Sigmoid colon (tissue), 7 donors: ENCODE data around the gene CEL. TPM values are rescaled to one million over a fixed set of nuclear protein-coding genes. Genes with fewer than 3 reads are reported as not detected.
A peak's percentile ranks its signal among the peaks of the same experiment; 100 is the strongest.

Experiments used
- DNase-seq: peaks from one replicate; pipeline ENCODE4 v3.0.0-alpha.2; 2019
- H3K27ac ChIP-seq, 4 donors: fragments of 200-600 bp; sonication (generic); one replicate each; pipeline ENCODE4 v1.5.1; 2016 to 2019; ENCODE audit warnings: mild to moderate bottlenecking in 1 of 4
- H3K27me3 ChIP-seq, 3 donors: fragments of 200-600 bp; sonication (generic); one replicate each; pipeline ENCODE4 v1.5.1; 2019; ENCODE audit warnings: mild to moderate bottlenecking in 1 of 3
- H3K36me3 ChIP-seq, 4 donors: fragments of 200-600 bp; sonication (generic); one replicate each; pipeline ENCODE4 v1.5.1; 2016 to 2019
- H3K4me1 ChIP-seq, 4 donors: fragments of 200-600 bp; sonication (generic); one replicate each; pipeline ENCODE4 v1.5.1; 2017 to 2019
- H3K4me3 ChIP-seq, 4 donors: fragments of 200-600 bp; sonication (generic); one replicate each; pipeline ENCODE4 v1.5.1; 2017 to 2019; ENCODE audit warnings: mild to moderate bottlenecking in 2 of 4, moderate library complexity in 1 of 4
- H3K9me3 ChIP-seq, 4 donors: fragments of 200-600 bp in 3 of 4; sonication (generic) in 3 of 4; one replicate each; pipeline versions ENCODE4 v1.5.1 to v1.6.1; 2013 to 2019
- EP300 ChIP-seq, 4 donors: sonication (generic); formaldehyde crosslinking; IDR thresholded peaks; one replicate each; pipeline ENCODE4 v1.6.1; 2017; ENCODE audit warnings: antibody characterized with exemption in 4 of 4
- POLR2A ChIP-seq, 2 donors: fragments of 450-650 bp; IDR thresholded peaks; one replicate each; pipeline ENCODE4 v1.6.1; 2016; ENCODE audit warnings: antibody characterized with exemption in 2 of 2, mild to moderate bottlenecking in 2 of 2, moderate library complexity in 2 of 2
- POLR2AphosphoS5 ChIP-seq, 4 donors: sonication (generic); formaldehyde crosslinking; IDR thresholded peaks; one replicate each; pipeline ENCODE4 v1.6.1; 2017; ENCODE audit warnings: antibody characterized with exemption in 4 of 4
- WGBS, 2 donors: extraction: QIAGEN DNeasy Blood & Tissue Kit; methylation state at CpG; one replicate each; pipeline ENCODE4 v1.1.7; 2013; 5-methylcytosine and 5-hydroxymethylcytosine counted together
- intact Hi-C: fragments of 100-400 bp; cut with DNase I; formaldehyde crosslinking; loops from one replicate; pipeline ENCODE4 v1.15.1; 2023
- polyA plus RNA-seq, 3 donors: library from polyadenylated mRNA; stranded (reverse); fragments of 200-250 nt; gene quantifications; one replicate each; pipeline ENCODE4 v1.2.3, GENCODE V29; 2013
- small RNA-seq, 3 donors: library from RNA; depleted of rRNA; stranded (forward); fragments of <200 nt; gene quantifications; one replicate each; pipeline ENCODE3, GENCODE V24; 2016
- total RNA-seq, 4 donors: library from RNA; depleted of rRNA; stranded (reverse); fragments of >200 nt; gene quantifications; one replicate each; pipeline ENCODE4 v1.1.0, GENCODE V29; 2016
- TF ChIP-seq, protein P1 (sequence below), 4 experiments: fragments of 450-650 bp in 3 of 4; fragments of 200-600 bp in 1 of 4; IDR thresholded peaks; one replicate each; pipeline ENCODE4 v1.5.1; 2016 to 2019; ENCODE audit warnings: antibody characterized with exemption in 4 of 4, mild to moderate bottlenecking in 3 of 4, moderate library complexity in 2 of 4
- donor health status: healthy with polysubstance abuse.
- donor health status: Bipolar disorder and iron deficiency.
- donor health status: healthy.

The CEL gene
- total and polyA plus RNA-seq, 7 donors, result 0.36 to 4.8 (median 1.0) TPM; not detected in 2

DNA sequence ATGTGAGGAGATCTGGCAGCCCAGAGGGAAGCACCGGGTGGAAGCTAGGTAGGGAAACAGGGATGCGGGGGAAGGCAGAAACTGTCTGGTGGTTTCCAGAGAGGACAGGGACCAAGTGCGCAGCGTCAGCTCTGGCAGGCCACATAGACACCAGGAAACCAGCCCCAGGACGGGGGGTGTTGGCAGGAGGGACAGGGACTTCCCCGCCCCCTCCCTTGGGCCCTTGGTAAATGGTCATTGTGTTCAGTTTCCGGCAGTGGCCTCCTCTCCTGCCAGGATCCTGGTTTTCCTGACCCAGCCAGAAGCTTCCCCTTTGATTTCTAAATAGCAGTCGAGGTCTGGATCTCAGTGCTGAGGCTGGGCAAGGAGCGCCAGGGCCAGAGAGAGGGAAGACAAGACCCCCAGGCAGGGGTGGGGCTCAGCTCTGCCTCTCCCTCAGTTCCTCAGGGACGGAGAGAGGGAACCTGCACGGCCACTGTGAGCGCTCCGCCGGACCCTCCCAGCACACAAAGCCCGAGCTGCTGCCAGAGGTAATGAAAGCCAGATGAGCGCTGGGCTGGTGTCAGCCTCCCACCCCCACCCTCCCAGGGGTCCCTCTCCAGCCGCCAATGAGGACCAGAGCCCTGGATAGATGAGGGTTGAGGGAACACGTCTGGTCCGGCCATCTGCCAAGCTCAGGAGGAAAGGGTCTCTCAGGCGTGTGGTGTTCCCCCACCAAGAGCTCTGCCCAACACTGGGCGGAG is 57.5 kb downstream of the CEL start:
- peaks cover 0 to 87% (median 73%) of the 10 kb centered on the region in 4 donors for H3K4me1 ChIP-seq
- peak; percentile 84 for DNase-seq
- WGBS, 2 donors, result 76 to 84% methylated on average over 21 of the region's 21 CpGs
- peak overlapping the region; percentile 65 to 94 (median 82) for H3K4me3 ChIP-seq
- H3K27ac ChIP-seq, result peak overlapping the region; percentile 89 to 94 (median 93)
- no peaks in the 10 kb centered on the region for H3K36me3 ChIP-seq
- intact Hi-C loops, result no loop called here
- TF ChIP-seq POLR2A (IDR thresholded peaks at IDR 0.05), result no peak
- no peak for TF ChIP-seq EP300 (IDR thresholded peaks at IDR 0.05)
- peak in 2 of 4 donors; percentile 15 to 30 for TF ChIP-seq POLR2AphosphoS5 (IDR thresholded peaks at IDR 0.05)
- no peaks in the 10 kb centered on the region for H3K9me3 ChIP-seq
- H3K27me3 ChIP-seq, result no peaks in the 10 kb centered on the region

GRCh38 chr9:133119846-133120500 is 58.2 kb downstream of the CEL start:
- TF ChIP-seq, protein P1, sequence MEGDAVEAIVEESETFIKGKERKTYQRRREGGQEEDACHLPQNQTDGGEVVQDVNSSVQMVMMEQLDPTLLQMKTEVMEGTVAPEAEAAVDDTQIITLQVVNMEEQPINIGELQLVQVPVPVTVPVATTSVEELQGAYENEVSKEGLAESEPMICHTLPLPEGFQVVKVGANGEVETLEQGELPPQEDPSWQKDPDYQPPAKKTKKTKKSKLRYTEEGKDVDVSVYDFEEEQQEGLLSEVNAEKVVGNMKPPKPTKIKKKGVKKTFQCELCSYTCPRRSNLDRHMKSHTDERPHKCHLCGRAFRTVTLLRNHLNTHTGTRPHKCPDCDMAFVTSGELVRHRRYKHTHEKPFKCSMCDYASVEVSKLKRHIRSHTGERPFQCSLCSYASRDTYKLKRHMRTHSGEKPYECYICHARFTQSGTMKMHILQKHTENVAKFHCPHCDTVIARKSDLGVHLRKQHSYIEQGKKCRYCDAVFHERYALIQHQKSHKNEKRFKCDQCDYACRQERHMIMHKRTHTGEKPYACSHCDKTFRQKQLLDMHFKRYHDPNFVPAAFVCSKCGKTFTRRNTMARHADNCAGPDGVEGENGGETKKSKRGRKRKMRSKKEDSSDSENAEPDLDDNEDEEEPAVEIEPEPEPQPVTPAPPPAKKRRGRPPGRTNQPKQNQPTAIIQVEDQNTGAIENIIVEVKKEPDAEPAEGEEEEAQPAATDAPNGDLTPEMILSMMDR (IDR thresholded peaks at IDR 0.05), result no peak
- TF ChIP-seq POLR2AphosphoS5 (IDR thresholded peaks at IDR 0.05) (peak in 1 of 4 donors; percentile 10), POLR2A (IDR thresholded peaks at IDR 0.05) (no peak)
- H3K4me3 ChIP-seq, result peak overlapping the region; percentile 65 to 94 (median 82)
- H3K9me3 ChIP-seq, result no peaks in the 10 kb centered on the region
- peaks cover 0 to 80% (median 66%) of the 10 kb centered on the region in 4 donors for H3K4me1 ChIP-seq
- no peaks in the 10 kb centered on the region for H3K27me3 ChIP-seq
- intact Hi-C loops, result loop anchor here (2.0 kb wide), 1 partner anchor 29 kb away; no protein-coding TSS in a partner anchor
- H3K36me3 ChIP-seq, result no peaks in the 10 kb centered on the region
- WGBS, 2 donors, result 47 to 54% methylated on average over 21 of the region's 21 CpGs
- DNase-seq, result peak; percentile 79
- peak overlapping the region; percentile 89 to 94 (median 93) for H3K27ac ChIP-seq

GRCh38 chr9:133120501-133121197 is 58.9 kb downstream of the CEL start:
- Histone ChIP-seq H3K27ac (peak overlapping the region; percentile 89 to 94 (median 93)), H3K9me3 (no peaks in the 10 kb centered on the region), H3K4me3 (peak overlapping the region; percentile 65 to 94 (median 82)), H3K4me1 (peaks cover 0 to 75% (median 63%) of the 10 kb centered on the region in 4 donors), H3K36me3 (no peaks in the 10 kb centered on the region), H3K27me3 (no peaks in the 10 kb centered on the region)
- DNase-seq, result peak; percentile 75
- 1 to 2% methylated on average over 66 of the region's 66 CpGs for WGBS, 2 donors
- TF ChIP-seq, protein P1 (IDR thresholded peaks at IDR 0.05), result no peak
- TF ChIP-seq POLR2AphosphoS5 (IDR thresholded peaks at IDR 0.05), result no peak
- TF ChIP-seq EP300 (IDR thresholded peaks at IDR 0.05), result no peak
- intact Hi-C loops, result loop anchor here (2.0 kb wide), 1 partner anchor 28 kb away; no protein-coding TSS in a partner anchor

Small RNAs within 50 kb of the gene (small RNA-seq; reads per million reads assigned to genes)
- 0 reads per million in 3 donors for gene MIR6877

Other genes with a start within 250 kb of the CEL start
- gene AK8, start 183.7 kb upstream of the CEL start, total RNA-seq, result 1 to 10 TPM in 1 of 4 donors, under 1 TPM in 2, not detected in 1; 0.36 to 1.2 (median 0.81) TPM
- under 1 TPM in 1 of 3 donors, not detected in 2; 0.25 TPM for gene AK8, start 183.7 kb upstream of the CEL start, polyA plus RNA-seq
- gene SPACA9, start 183.1 kb upstream of the CEL start, total RNA-seq, result 10 to 100 TPM in 3 of 4 donors, 1 to 10 TPM in 1; 4.3 to 14.0 (median 11.7) TPM
- gene SPACA9, start 183.1 kb upstream of the CEL start, polyA plus RNA-seq, result 1 to 10 TPM in 2 of 3 donors, under 1 TPM in 1; 0.69 to 2.1 (median 1.2) TPM
- gene TSC1, start 117.4 kb upstream of the CEL start, total RNA-seq, result 10 to 100 TPM; 35.3 to 55.9 (median 36.4) TPM
- gene TSC1, start 117.4 kb upstream of the CEL start, polyA plus RNA-seq, result 10 to 100 TPM in 1 of 3 donors, 1 to 10 TPM in 2; 4.2 to 15.8 (median 4.8) TPM
- under 1 TPM in 1 of 4 donors, not detected in 3; 0.28 TPM for gene GFI1B, start 83.3 kb upstream of the CEL start, total RNA-seq
- gene GFI1B, start 83.3 kb upstream of the CEL start, polyA plus RNA-seq, result under 1 TPM in 2 of 3 donors, not detected in 1; 0.87 to 0.92 TPM
- gene GTF3C5, start 31.0 kb upstream of the CEL start, total RNA-seq, result 10 to 100 TPM; 42.0 to 49.6 (median 47.2) TPM
- gene GTF3C5, start 31.0 kb upstream of the CEL start, polyA plus RNA-seq, result 10 to 100 TPM; 25.8 to 52.7 (median 28.7) TPM
- 10 to 100 TPM; 35.2 to 52.7 (median 39.6) TPM for gene RALGDS, start 59.3 kb downstream of the CEL start, total RNA-seq
- gene RALGDS, start 59.3 kb downstream of the CEL start, polyA plus RNA-seq, result 10 to 100 TPM; 27.6 to 49.7 (median 32.1) TPM
- gene GBGT1, start 101.9 kb downstream of the CEL start, total RNA-seq, result 10 to 100 TPM in 3 of 4 donors, 1 to 10 TPM in 1; 8.9 to 31.1 (median 19.2) TPM
- 1 to 10 TPM; 4.2 to 9.9 (median 5.4) TPM for gene GBGT1, start 101.9 kb downstream of the CEL start, polyA plus RNA-seq
- gene OBP2B, start 147.3 kb downstream of the CEL start, total RNA-seq, result not detected
- not detected for gene OBP2B, start 147.3 kb downstream of the CEL start, polyA plus RNA-seq
- gene ABO, start 213.2 kb downstream of the CEL start, total RNA-seq, result 1 to 10 TPM in 2 of 4 donors, under 1 TPM in 2; 0.36 to 1.5 (median 1.0) TPM
- 10 to 100 TPM; 15.0 to 27.3 (median 24.5) TPM for gene ABO, start 213.2 kb downstream of the CEL start, polyA plus RNA-seq